IMR-90 (cell line): ENCODE results near the gene OPALIN. TPM values are rescaled to one million over a fixed set of nuclear protein-coding genes. Genes with fewer than 3 reads are reported as not detected.

Source experiments
- ATAC-seq: fragments of 200-7000 bp; cut with Tn5 transposase; 2 replicates; pipeline ENCODE4 v1.9.1; 2020; ENCODE audit warnings: low read depth, mild to moderate bottlenecking, moderate library complexity
- BruUV-seq: library from RNA; stranded (reverse); fragments of 400-500 nt; replicated peaks from 2 replicates; lab custom pipeline; 2021; lab: Mats Ljungman, UMichigan
- CTCF ChIA-PET: fragments of 300-600 bp; formaldehyde crosslinking; extraction: SDS; loops from one replicate; lab custom pipeline; 2021; ENCODE audit warnings: antibody characterized with exemption; lab: Yijun Ruan, JAX
- POLR2A ChIA-PET: fragments of 300-600 bp; sonication (Branson Sonifier 250); formaldehyde crosslinking; loops from one replicate; lab custom pipeline; 2022; ENCODE audit warnings: antibody characterized with exemption; ENCODE audit not compliant: unreplicated experiment; lab: Charles Lee
- DNase-seq: peaks from one replicate; pipeline ENCODE4 v3.0.0; 2013
- H2AFZ ChIP-seq: replicated peaks from 2 replicates; pipeline ENCODE3; 2013; ENCODE audit warnings: low read length, mild to moderate bottlenecking; ENCODE audit not compliant: poor library complexity
- H2AK5ac ChIP-seq: 2 replicates; pipeline ENCODE4 v1.6.1; 2013; ENCODE audit warnings: low read depth, low read length, inconsistent platforms
- H2AK9ac ChIP-seq: replicated peaks from 2 replicates; pipeline ENCODE3; 2013; ENCODE audit warnings: mild to moderate bottlenecking, low read depth, low read length, moderate library complexity; ENCODE audit not compliant: poor library complexity
- H2BK120ac ChIP-seq: 2 replicates; pipeline ENCODE4 v1.6.1; 2013; ENCODE audit warnings: low read depth, low read length, inconsistent platforms
- H2BK15ac ChIP-seq: 3 replicates; pipeline ENCODE4 v1.6.1; 2013; ENCODE audit warnings: low read depth, low read length, inconsistent platforms
- H2BK20ac ChIP-seq: 2 replicates; pipeline ENCODE4 v1.6.1; 2013; ENCODE audit warnings: low read depth, mild to moderate bottlenecking, inconsistent platforms, low read length, moderate library complexity
- H2BK5ac ChIP-seq: 2 replicates; pipeline ENCODE4 v1.6.1; 2013; ENCODE audit warnings: mild to moderate bottlenecking, low read depth, low read length, inconsistent platforms; ENCODE audit not compliant: poor library complexity, severe bottlenecking
- H3K14ac ChIP-seq: replicated peaks from 2 replicates; pipeline ENCODE4 v1.6.1; 2013; ENCODE audit warnings: low read depth, low read length, inconsistent platforms
- H3K18ac ChIP-seq: 2 replicates; pipeline ENCODE4 v1.6.1; 2013; ENCODE audit warnings: low read depth, low read length, control low read depth
- H3K23ac ChIP-seq: 2 replicates; pipeline ENCODE4 v1.6.1; 2013; ENCODE audit warnings: low read depth, low read length, inconsistent platforms
- H3K27ac ChIP-seq: 2 replicates; pipeline ENCODE4 v1.5.1; 2013; ENCODE audit warnings: mild to moderate bottlenecking, control low read depth, low read length; ENCODE audit not compliant: insufficient read depth
- H3K27me3 ChIP-seq: 2 replicates; pipeline ENCODE4 v1.6.1; 2013; ENCODE audit warnings: low read length; ENCODE audit not compliant: control insufficient read depth, insufficient read depth
- H3K36me3 ChIP-seq: 2 replicates; pipeline ENCODE4 v1.6.1; 2013; ENCODE audit warnings: low read length, mixed read lengths; ENCODE audit not compliant: control insufficient read depth, insufficient read depth
- H3K4ac ChIP-seq: 2 replicates; pipeline ENCODE4 v1.6.1; 2013; ENCODE audit warnings: low read depth, low read length, inconsistent platforms
- H3K4me1 ChIP-seq: 2 replicates; pipeline ENCODE4 v1.6.1; 2013; ENCODE audit warnings: low read length, mixed read lengths; ENCODE audit not compliant: control insufficient read depth, insufficient read depth
- H3K4me2 ChIP-seq: 2 replicates; pipeline ENCODE4 v1.6.1; 2013; ENCODE audit warnings: low read depth, mild to moderate bottlenecking, control low read depth, low read length, moderate library complexity
- H3K4me3 ChIP-seq: 2 replicates; pipeline ENCODE4 v1.5.1; 2013; ENCODE audit warnings: low read depth, mild to moderate bottlenecking, control low read depth, low read length, moderate library complexity; ENCODE audit not compliant: insufficient read depth
- H3K56ac ChIP-seq: 2 replicates; pipeline ENCODE4 v1.6.1; 2013; ENCODE audit warnings: low read length, inconsistent platforms; ENCODE audit not compliant: insufficient read depth; ENCODE audit errors: extremely low read depth
- H3K79me1 ChIP-seq, 2 experiments: 2 replicates each; pipeline ENCODE4 v1.6.1; 2013; ENCODE audit warnings: low read length in 2 of 2, inconsistent platforms in 1 of 2, low read depth in 1 of 2
- H3K9ac ChIP-seq: 2 replicates; pipeline ENCODE4 v1.6.1; 2013; ENCODE audit warnings: low read depth, low read length, control low read depth
- H3K9me1 ChIP-seq: 2 replicates; pipeline ENCODE4 v1.6.1; 2013; ENCODE audit warnings: low read length, inconsistent platforms; ENCODE audit not compliant: insufficient read depth
- H3K9me3 ChIP-seq: 2 replicates; pipeline ENCODE4 v1.6.1; 2013; ENCODE audit warnings: low read length; ENCODE audit not compliant: control insufficient read depth, insufficient read depth
- H4K20me1 ChIP-seq: 2 replicates; pipeline ENCODE4 v1.6.1; 2013; ENCODE audit warnings: low read length, inconsistent platforms; ENCODE audit not compliant: insufficient read depth
- H4K5ac ChIP-seq: 2 replicates; pipeline ENCODE4 v1.6.1; 2013; ENCODE audit warnings: mild to moderate bottlenecking, low read depth, low read length, control low read depth
- H4K8ac ChIP-seq, 2 experiments: 2 replicates each; pipeline ENCODE4 v1.6.1; 2013; ENCODE audit warnings: low read depth in 2 of 2, low read length in 2 of 2, control low read depth in 1 of 2, inconsistent platforms in 1 of 2
- H4K91ac ChIP-seq: 2 replicates; pipeline ENCODE4 v1.6.1; 2013; ENCODE audit warnings: low read depth, low read length, inconsistent platforms; ENCODE audit not compliant: insufficient read depth
- CEBPB ChIP-seq: IDR thresholded peaks from 2 replicates; pipeline ENCODE4 v1.6.1; 2012; ENCODE audit warnings: low read depth, low read length, improper control_type of control experiment
- MAFK ChIP-seq: IDR thresholded peaks from 2 replicates; pipeline ENCODE4 v1.6.1; 2012; ENCODE audit warnings: low read depth, low read length, improper control_type of control experiment
- POLR2A ChIP-seq: IDR thresholded peaks from 2 replicates; pipeline ENCODE4 v1.6.1; 2012; ENCODE audit warnings: mild to moderate bottlenecking, low read depth, low read length
- USF2 ChIP-seq: fragments of 150-350 bp; IDR thresholded peaks from 2 replicates; pipeline ENCODE4 v1.6.1; 2017; ENCODE audit warnings: mild to moderate bottlenecking, antibody characterized with exemption, low read length, low read depth
- WGBS, 2 experiments: methylation state at CpG; one replicate each; pipeline versions ENCODE4 v1.1.5 to v1.1.7; 2013; ENCODE audit warnings: missing lambda C conversion rate in 2 of 2; ENCODE audit not compliant: insufficient read length in 1 of 2; ENCODE audit errors: extremely low coverage in 2 of 2; 5-methylcytosine and 5-hydroxymethylcytosine counted together
- dilution Hi-C: fragments of 300-500 bp; cut with HindIII; formaldehyde crosslinking; loops from one replicate; pipeline ENCODE4 v1.14.3; 2018; ENCODE audit warnings: low sequenced_read_pairs; ENCODE audit not compliant: unreplicated experiment
- in situ Hi-C: fragments of 300-500 bp; cut with MboI; formaldehyde crosslinking; loops from 3 replicates; pipeline ENCODE4 v1.14.3; 2019; ENCODE audit warnings: low sequenced_read_pairs, inconsistent platforms, mixed read lengths
- intact Hi-C: fragments of 100-400 bp; cut with micrococcal nuclease; formaldehyde crosslinking; loops from 2 replicates; pipeline ENCODE4 v1.10.0; 2022
- polyA plus RNA-seq, 3 experiments: library from polyadenylated mRNA; depleted of rRNA; stranded (reverse); fragments of >200 nt; gene quantifications; 2 replicates each; pipeline ENCODE4 v1.2.3, GENCODE V29; 2012; ENCODE audit warnings: low replicate concordance in 1 of 3
- total RNA-seq: library from RNA; depleted of rRNA; stranded (reverse); fragments of >200 nt; gene quantifications from 2 replicates; pipeline ENCODE4 v1.2.3, GENCODE V29; 2012

OPALIN gene
- total and polyA plus RNA-seq, 2 of the 4 experiments (the other 2 are of a cell fraction) = not detected

DNA sequence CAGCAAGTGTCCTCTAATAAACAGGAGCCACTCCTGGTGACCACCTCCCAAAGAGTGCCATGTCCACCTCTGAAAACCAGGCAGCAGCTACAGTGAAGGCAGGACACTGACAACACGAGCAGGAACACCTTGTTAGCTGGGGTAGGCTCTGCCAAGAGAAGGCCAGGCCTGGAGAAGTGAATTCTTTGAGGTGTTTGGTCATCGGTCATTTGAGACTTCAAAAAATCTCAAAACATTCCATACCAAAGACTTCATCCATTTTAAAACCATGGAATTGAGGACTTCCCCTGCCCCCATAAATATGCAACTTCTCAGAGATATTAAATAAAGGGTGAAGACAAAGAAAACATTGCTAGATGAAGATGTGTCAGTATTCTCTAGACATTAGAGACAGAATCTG lies 28.4 kb upstream of the OPALIN start:
- intact Hi-C loops = no loop called here
- Histone ChIP-seq H3K56ac (no peak overlapping the region), H2AFZ (peak overlapping the region; percentile 27), H3K4me3 (no peak overlapping the region), H4K20me1 (no peaks in the 10 kb centered on the region), H3K9ac (no peak overlapping the region), H3K4me2 (no peak overlapping the region), H3K14ac (no peak overlapping the region), H2AK9ac (no peak overlapping the region), H3K23ac (no peak overlapping the region), H3K9me3 (no peaks in the 10 kb centered on the region), H3K36me3 (no peaks in the 10 kb centered on the region), H3K79me1 (no peaks in the 10 kb centered on the region), H2AK5ac (no peak overlapping the region), H3K27me3 (peaks cover 2% of the 10 kb centered on the region; the same call in 1 of the 2 replicates), H2BK120ac (no peak overlapping the region), H4K91ac (no peak overlapping the region), H4K8ac (no peak overlapping the region), H2BK15ac (no peak overlapping the region), H2BK5ac (no peak overlapping the region), H4K5ac (no peak overlapping the region), H3K18ac (no peak overlapping the region), H2BK20ac (no peak overlapping the region), H3K4me1 (no peaks in the 10 kb centered on the region), H3K4ac (no peak overlapping the region), H3K27ac (no peak overlapping the region), H3K9me1 (no peaks in the 10 kb centered on the region)
- dilution Hi-C loops = no loop called here
- CTCF ChIA-PET = interaction anchor here (1.3 kb wide), 1 partner anchor 9 kb away, joined by 3 read pairs; no protein-coding TSS in a partner anchor
- in situ Hi-C loops = no loop called here
- no TSS peak for BruUV-seq
- POLR2A ChIA-PET = no interaction called here
- ATAC-seq (no peak), DNase-seq (peak; percentile 7)
- TF ChIP-seq MAFK (no peak), CEBPB (no peak), POLR2A (no peak), USF2 (no peak)
- WGBS, 2 experiments = no CpG with 5 or more reads among the region's 2 CpGs
